ENCODE measurements around the gene CYP2A13.
A peak's percentile ranks its signal among the peaks of the same experiment; 100 is the strongest.

Gene CYP2A13

DNA sequence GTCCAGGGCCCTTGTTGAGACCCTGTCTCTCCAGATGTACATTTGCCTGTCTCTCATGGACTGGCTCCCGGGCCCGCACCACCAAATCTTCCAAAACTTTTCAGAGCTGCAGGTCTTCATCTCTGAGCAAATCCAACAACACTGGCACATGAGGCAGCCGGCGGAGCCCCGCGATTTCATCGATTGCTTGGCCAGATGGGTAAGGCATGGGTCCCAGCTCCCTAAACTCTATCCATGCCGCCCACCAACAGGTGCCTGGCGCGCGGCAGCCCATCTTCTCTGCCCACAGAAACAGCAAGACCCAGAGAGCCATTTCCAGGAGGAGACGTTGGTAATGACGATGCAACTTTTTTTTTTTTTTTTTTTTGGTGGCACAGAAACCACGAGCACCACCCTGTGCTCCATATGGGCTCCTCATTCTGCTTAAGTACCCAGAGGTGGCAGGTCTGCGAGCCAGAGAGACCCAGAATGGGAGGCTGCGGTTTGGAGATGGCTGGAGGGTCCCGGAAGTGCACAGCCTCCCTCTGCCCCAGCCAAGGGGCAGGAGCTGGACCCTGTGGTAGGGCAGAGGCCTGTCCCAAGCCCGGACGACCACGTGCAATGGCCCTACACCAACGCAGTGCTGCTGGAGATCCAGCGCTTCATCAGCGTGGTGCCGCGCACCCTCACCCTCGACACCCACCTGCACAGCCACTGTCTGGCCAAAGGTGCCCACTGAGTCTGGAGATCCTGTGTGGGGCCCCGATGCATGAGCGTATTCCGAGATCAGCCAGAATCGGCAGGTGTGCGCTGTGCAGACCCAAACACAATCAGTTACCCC, 48.6 kb downstream of the CYP2A13 start:
- no peak for TF ChIP-seq CTCF (IDR thresholded peaks at IDR 0.05; ENCODE audit: insufficient read depth, missing control alignments)
- DNase-seq (ENCODE audit: insufficient read length, low spot score): no peak

DNA sequence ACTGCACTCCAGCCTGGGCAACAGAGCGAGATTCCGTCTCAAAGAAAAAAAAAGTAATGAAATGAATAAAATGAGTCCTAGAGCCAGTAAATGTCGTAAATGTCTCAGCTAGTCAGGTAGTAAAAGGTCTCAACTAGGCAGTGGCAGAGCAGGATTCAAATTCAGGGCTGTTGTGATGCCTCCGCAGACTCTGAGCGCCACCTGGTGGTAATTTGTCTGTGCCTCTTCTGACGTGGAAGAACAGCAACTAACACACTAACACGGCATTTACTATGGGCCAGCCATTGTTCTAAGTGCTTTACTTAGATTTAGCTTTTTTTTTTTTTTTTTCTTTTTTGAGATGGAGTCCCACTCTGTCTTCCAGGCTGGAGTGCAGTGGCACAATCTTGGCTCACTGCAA, 56.2 kb downstream of the CYP2A13 start:
- FAIRE-seq (no peak), DNase-seq (ENCODE audit: insufficient read length, low spot score) (no peak)
- TF ChIP-seq CTCF (IDR thresholded peaks at IDR 0.05; ENCODE audit: insufficient read depth, missing control alignments): peak; percentile 81

More for the DNA sequence above, 48.6 kb downstream of the CYP2A13 start:
- FAIRE-seq: no peak
